WTC11 (cell line): ENCODE measurements around the gene ATG2A. TPM values are rescaled to one million over a fixed set of nuclear protein-coding genes. Genes with fewer than 3 reads are reported as not detected.

Experiments used
- ATAC-seq: fragments of 200-7000 bp; cut with Tn5 transposase; 2 replicates; pipeline ENCODE4 v1.10.0; 2021; ENCODE audit warnings: mild to moderate bottlenecking, moderate library complexity
- CTCF ChIA-PET: fragments of 300-600 bp; sonication (Branson Sonifier 250); formaldehyde crosslinking; loops from one replicate; lab custom pipeline; 2021; ENCODE audit warnings: antibody characterized with exemption; lab: Charles Lee
- POLR2A ChIA-PET: fragments of 350-600 bp; sonication (Branson Sonifier 250); formaldehyde crosslinking; loops from one replicate; lab custom pipeline; 2021; ENCODE audit warnings: antibody characterized with exemption; lab: Charles Lee
- DNase-seq: peaks from one replicate; pipeline ENCODE4 v3.0.0; 2021; ENCODE audit warnings: low spot score
- H3K27ac Mint-ChIP-seq: 2 replicates; pipeline ENCODE4 v1.8.0; 2021; ENCODE audit warnings: mixed read lengths
- H3K27me3 Mint-ChIP-seq: 2 replicates; pipeline ENCODE4 v1.8.0; 2021; ENCODE audit warnings: low read depth, mild to moderate bottlenecking, moderate library complexity, mixed read lengths
- H3K36me3 Mint-ChIP-seq: 2 replicates; pipeline ENCODE4 v1.8.0; 2021; ENCODE audit warnings: mixed read lengths
- H3K4me1 Mint-ChIP-seq: 2 replicates; pipeline ENCODE4 v1.8.0; 2022; ENCODE audit warnings: mixed read lengths
- H3K4me3 Mint-ChIP-seq: 2 replicates; pipeline ENCODE4 v1.8.0; 2021; ENCODE audit warnings: mild to moderate bottlenecking, moderate library complexity, mixed read lengths
- H3K9me3 Mint-ChIP-seq: 2 replicates; pipeline ENCODE4 v1.8.0; 2021; ENCODE audit warnings: mixed read lengths
- ATF1 ChIP-seq: sonication (generic); formaldehyde crosslinking; IDR thresholded peaks from 2 replicates; pipeline ENCODE4 v1.8.1; 2023; ENCODE audit warnings: mild to moderate bottlenecking, moderate library complexity, missing genetic modification reagents
- CREB1 ChIP-seq: sonication (generic); formaldehyde crosslinking; IDR thresholded peaks from 2 replicates; pipeline ENCODE4 v1.8.0; 2023; ENCODE audit warnings: mild to moderate bottlenecking, missing genetic modification reagents
- ELF4 ChIP-seq: sonication (generic); formaldehyde crosslinking; IDR thresholded peaks from 2 replicates; pipeline ENCODE4 v1.8.1; 2022; ENCODE audit warnings: low read depth, mild to moderate bottlenecking, moderate library complexity, missing genetic modification reagents
- EMX1 ChIP-seq: fragments of 250-450 bp; sonication (Bioruptor Pico); IDR thresholded peaks from 2 replicates; pipeline ENCODE4 v1.8.0; 2021; ENCODE audit warnings: mild to moderate bottlenecking
- FOXK1 ChIP-seq: sonication (generic); formaldehyde crosslinking; IDR thresholded peaks from 2 replicates; pipeline ENCODE4 v1.8.0; 2022; ENCODE audit warnings: mild to moderate bottlenecking, moderate library complexity, missing genetic modification reagents
- FOXP1 ChIP-seq: sonication (generic); formaldehyde crosslinking; IDR thresholded peaks from 2 replicates; pipeline ENCODE4 v1.8.0; 2022; ENCODE audit warnings: missing genetic modification reagents, mild to moderate bottlenecking, moderate library complexity, borderline replicate concordance
- JAZF1 ChIP-seq: fragments of 250-450 bp; sonication (Bioruptor Pico); IDR thresholded peaks from 2 replicates; pipeline ENCODE4 v1.9.0; 2021; ENCODE audit warnings: moderate library complexity, mild to moderate bottlenecking, inconsistent platforms
- KAT7 ChIP-seq: sonication (generic); formaldehyde crosslinking; IDR thresholded peaks from 2 replicates; pipeline ENCODE4 v1.8.1; 2023; ENCODE audit warnings: missing genetic modification reagents, mild to moderate bottlenecking, borderline replicate concordance
- MLX ChIP-seq: sonication (generic); formaldehyde crosslinking; IDR thresholded peaks from 2 replicates; pipeline ENCODE4 v1.8.1; 2023; ENCODE audit warnings: mild to moderate bottlenecking, missing genetic modification reagents, moderate library complexity
- NR2C2 ChIP-seq: sonication (generic); formaldehyde crosslinking; IDR thresholded peaks from 2 replicates; pipeline ENCODE4 v1.8.0; 2022; ENCODE audit warnings: mild to moderate bottlenecking, missing genetic modification reagents
- SMAD4 ChIP-seq: sonication (generic); formaldehyde crosslinking; IDR thresholded peaks from 2 replicates; pipeline ENCODE4 v1.8.0; 2022; ENCODE audit warnings: mild to moderate bottlenecking, missing genetic modification reagents
- SP1 ChIP-seq: sonication (generic); formaldehyde crosslinking; conservative IDR thresholded peaks from 2 replicates; pipeline ENCODE4 v1.8.1; 2022; ENCODE audit warnings: missing genetic modification reagents
- TEAD1 ChIP-seq: sonication (generic); formaldehyde crosslinking; IDR thresholded peaks from 2 replicates; pipeline ENCODE4 v1.8.0; 2022; ENCODE audit warnings: mild to moderate bottlenecking, missing genetic modification reagents
- USF1 ChIP-seq: sonication (generic); formaldehyde crosslinking; IDR thresholded peaks from 2 replicates; pipeline ENCODE4 v1.8.0; 2022; ENCODE audit warnings: mild to moderate bottlenecking, missing genetic modification reagents
- ZBTB21 ChIP-seq: sonication (generic); formaldehyde crosslinking; IDR thresholded peaks from 2 replicates; pipeline ENCODE4 v1.8.1; 2023; ENCODE audit warnings: mild to moderate bottlenecking, missing genetic modification reagents, borderline replicate concordance
- ZNF121 ChIP-seq: sonication (generic); formaldehyde crosslinking; IDR thresholded peaks from 2 replicates; pipeline ENCODE4 v1.8.0; 2023; ENCODE audit warnings: missing genetic modification reagents
- ZNF138 ChIP-seq: sonication (generic); formaldehyde crosslinking; conservative IDR thresholded peaks from 2 replicates; pipeline ENCODE4 v1.8.1; 2022; ENCODE audit warnings: mild to moderate bottlenecking, moderate library complexity, missing genetic modification reagents
- ZNF219 ChIP-seq: sonication (generic); formaldehyde crosslinking; IDR thresholded peaks from 2 replicates; pipeline ENCODE4 v1.8.0; 2023; ENCODE audit warnings: missing genetic modification reagents, mild to moderate bottlenecking, borderline replicate concordance
- ZNF263 ChIP-seq: sonication (generic); formaldehyde crosslinking; IDR thresholded peaks from 2 replicates; pipeline ENCODE4 v1.8.1; 2022; ENCODE audit warnings: low read depth, mild to moderate bottlenecking, moderate library complexity, missing genetic modification reagents
- ZNF671 ChIP-seq: fragments of 250-450 bp; sonication (Bioruptor Pico); IDR thresholded peaks from 2 replicates; pipeline ENCODE4 v1.8.0; 2021; ENCODE audit warnings: mild to moderate bottlenecking
- total RNA-seq: library from RNA; stranded (reverse); gene quantifications from 3 replicates; pipeline ENCODE4 v1.2.3, GENCODE V29; 2021
- TF ChIP-seq, protein P1 (sequence below): sonication (generic); formaldehyde crosslinking; IDR thresholded peaks from 2 replicates; pipeline ENCODE4 v1.8.0; 2022; ENCODE audit warnings: mild to moderate bottlenecking, missing genetic modification reagents
- TF ChIP-seq, protein P2 (sequence below): fragments of 250-450 bp; sonication (Bioruptor Pico); IDR thresholded peaks from 2 replicates; pipeline ENCODE4 v1.8.0; 2021; ENCODE audit warnings: mild to moderate bottlenecking
- TF ChIP-seq, protein P3 (sequence below): fragments of 250-450 bp; sonication (Bioruptor Pico); IDR thresholded peaks from 2 replicates; pipeline ENCODE4 v2.1.2; 2022; ENCODE audit warnings: mild to moderate bottlenecking, moderate library complexity

ATG2A gene
- total RNA-seq, 1 experiment from 2014 or later, result 31.4 TPM

- no peak for TF ChIP-seq ZNF263 (CRISPR knock-in tag)
- TF ChIP-seq ZNF138 (CRISPR knock-in tag), result no peak
Observed at GRCh38 chr11:64963072-64963631, 46.1 kb upstream of the ATG2A start (continued).

GRCh38 chr11:64960719-64961118, 43.7 kb upstream of the ATG2A start:
- POLR2A ChIA-PET, result no interaction called here
- Mint-ChIP-seq H3K4me1 (no peaks in the 10 kb centered on the region), H3K27me3 (peaks cover 7% of the 10 kb centered on the region; the same call in 1 of the 2 replicates), H3K27ac (no peak overlapping the region), H3K9me3 (no peaks in the 10 kb centered on the region)
- CTCF ChIA-PET, result no interaction called here
- DNase-seq (no peak), ATAC-seq (no peak)
- no peak for TF ChIP-seq ZNF121 (CRISPR knock-in tag)
- TF ChIP-seq, protein P1, sequence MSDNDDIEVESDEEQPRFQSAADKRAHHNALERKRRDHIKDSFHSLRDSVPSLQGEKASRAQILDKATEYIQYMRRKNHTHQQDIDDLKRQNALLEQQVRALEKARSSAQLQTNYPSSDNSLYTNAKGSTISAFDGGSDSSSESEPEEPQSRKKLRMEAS (CRISPR knock-in tag), result no peak
- no peak for TF ChIP-seq JAZF1 (CRISPR knock-in tag)
- TF ChIP-seq SMAD4, result no peak
- TF ChIP-seq KAT7 (CRISPR knock-in tag), result no peak
- TF ChIP-seq FOXK1 (CRISPR knock-in tag), result no peak
- no peak for TF ChIP-seq EMX1 (CRISPR knock-in tag)
- TF ChIP-seq FOXP1, result no peak
- no peak for TF ChIP-seq ZBTB21 (CRISPR knock-in tag)
- TF ChIP-seq SP1 (CRISPR knock-in tag), result no peak
- TF ChIP-seq ZNF671 (CRISPR knock-in tag), result no peak
- TF ChIP-seq, protein P2, sequence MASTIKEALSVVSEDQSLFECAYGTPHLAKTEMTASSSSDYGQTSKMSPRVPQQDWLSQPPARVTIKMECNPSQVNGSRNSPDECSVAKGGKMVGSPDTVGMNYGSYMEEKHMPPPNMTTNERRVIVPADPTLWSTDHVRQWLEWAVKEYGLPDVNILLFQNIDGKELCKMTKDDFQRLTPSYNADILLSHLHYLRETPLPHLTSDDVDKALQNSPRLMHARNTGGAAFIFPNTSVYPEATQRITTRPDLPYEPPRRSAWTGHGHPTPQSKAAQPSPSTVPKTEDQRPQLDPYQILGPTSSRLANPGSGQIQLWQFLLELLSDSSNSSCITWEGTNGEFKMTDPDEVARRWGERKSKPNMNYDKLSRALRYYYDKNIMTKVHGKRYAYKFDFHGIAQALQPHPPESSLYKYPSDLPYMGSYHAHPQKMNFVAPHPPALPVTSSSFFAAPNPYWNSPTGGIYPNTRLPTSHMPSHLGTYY (CRISPR knock-in tag), result no peak
- TF ChIP-seq, all 79 proteins: peak for 0
- Mint-ChIP-seq H3K4me3 (no peak overlapping the region), H3K36me3 (no peaks in the 10 kb centered on the region)

DNA sequence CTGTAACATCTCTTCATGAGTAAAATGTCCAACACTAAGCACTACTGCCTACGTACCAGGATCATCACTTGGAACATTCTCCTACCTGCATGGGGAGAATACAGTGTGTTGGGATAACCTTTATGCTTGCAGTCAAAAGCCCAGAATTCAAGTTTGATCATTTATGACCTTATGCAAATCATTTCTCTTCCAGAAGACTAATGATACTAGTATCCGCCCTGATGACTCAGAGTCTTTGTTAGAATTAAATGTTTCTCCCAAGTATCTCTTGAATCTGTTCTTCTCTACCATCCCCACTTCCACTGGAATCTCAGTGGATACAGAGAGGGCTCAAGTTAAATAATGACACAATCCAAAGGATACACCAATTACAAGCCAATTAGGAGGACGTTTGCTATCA, 42.5 kb upstream of the ATG2A start:
- CTCF ChIA-PET, result no interaction called here
- Mint-ChIP-seq H3K27me3 (peaks cover 10% of the 10 kb centered on the region; the same call in 1 of the 2 replicates), H3K36me3 (no peaks in the 10 kb centered on the region), H3K4me3 (no peak overlapping the region), H3K4me1 (no peaks in the 10 kb centered on the region), H3K9me3 (no peaks in the 10 kb centered on the region), H3K27ac (no peak overlapping the region)
- ATAC-seq (no peak), DNase-seq (no peak)
- TF ChIP-seq JAZF1 (CRISPR knock-in tag) (no peak), NR2C2 (CRISPR knock-in tag) (no peak), ZNF219 (CRISPR knock-in tag) (no peak), USF1 (CRISPR knock-in tag) (no peak), ATF1 (CRISPR knock-in tag) (no peak)
- TF ChIP-seq, protein P3, sequence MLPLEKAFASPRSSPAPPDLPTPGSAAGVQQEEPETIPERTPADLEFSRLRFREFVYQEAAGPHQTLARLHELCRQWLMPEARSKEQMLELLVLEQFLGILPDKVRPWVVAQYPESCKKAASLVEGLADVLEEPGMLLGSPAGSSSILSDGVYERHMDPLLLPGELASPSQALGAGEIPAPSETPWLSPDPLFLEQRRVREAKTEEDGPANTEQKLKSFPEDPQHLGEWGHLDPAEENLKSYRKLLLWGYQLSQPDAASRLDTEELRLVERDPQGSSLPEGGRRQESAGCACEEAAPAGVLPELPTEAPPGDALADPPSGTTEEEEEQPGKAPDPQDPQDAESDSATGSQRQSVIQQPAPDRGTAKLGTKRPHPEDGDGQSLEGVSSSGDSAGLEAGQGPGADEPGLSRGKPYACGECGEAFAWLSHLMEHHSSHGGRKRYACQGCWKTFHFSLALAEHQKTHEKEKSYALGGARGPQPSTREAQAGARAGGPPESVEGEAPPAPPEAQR (CRISPR knock-in tag), result no peak
- POLR2A ChIA-PET, result no interaction called here

DNA sequence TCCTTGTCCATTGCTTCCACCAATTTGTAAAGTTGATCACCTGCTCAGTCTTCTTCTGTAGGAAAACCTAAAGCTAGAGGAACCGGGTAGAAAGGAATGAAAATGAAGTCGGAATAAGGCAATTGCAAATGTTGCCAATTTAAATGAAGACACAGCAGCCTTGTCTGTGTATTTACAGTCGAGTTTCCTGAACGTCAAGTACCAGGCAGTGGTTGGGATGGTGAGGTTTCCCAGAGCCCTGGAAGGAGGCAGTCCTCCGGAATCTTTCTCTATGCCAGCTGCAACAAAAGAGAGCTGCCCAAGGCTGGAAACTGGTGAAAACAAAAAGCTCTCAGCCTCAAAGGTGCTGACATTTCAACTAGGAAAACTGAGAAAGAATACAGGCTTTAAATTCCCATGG, 37.2 kb upstream of the ATG2A start:
- Mint-ChIP-seq H3K27ac (no peak overlapping the region), H3K4me3 (no peak overlapping the region), H3K4me1 (no peaks in the 10 kb centered on the region)
- no peak for ATAC-seq
- CTCF ChIA-PET, result interaction anchor here (0.7 to 1.1 kb wide), 2 partner anchors 43 to 105 kb away, joined by 3 read pairs; partner anchors contain the start of gene BATF2
- POLR2A ChIA-PET, result no interaction called here
- no peak for TF ChIP-seq NR2C2 (CRISPR knock-in tag)
- TF ChIP-seq CREB1 (CRISPR knock-in tag), result no peak
- TF ChIP-seq ZBTB21 (CRISPR knock-in tag), result no peak
- TF ChIP-seq MLX (CRISPR knock-in tag), result no peak
- TF ChIP-seq TEAD1 (CRISPR knock-in tag), result no peak
- no peak for TF ChIP-seq ELF4
- TF ChIP-seq, protein P2 (CRISPR knock-in tag), result no peak
- TF ChIP-seq, all 79 proteins: peak for 0
- no peak for DNase-seq
- Mint-ChIP-seq H3K9me3 (no peaks in the 10 kb centered on the region), H3K36me3 (no peaks in the 10 kb centered on the region), H3K27me3 (peaks cover 9% of the 10 kb centered on the region; the same call in 1 of the 2 replicates)
